ENCODE data around the gene TPST2. TPM values are rescaled to one million over a fixed set of nuclear protein-coding genes. Genes with fewer than 3 reads are reported as not detected.
"Not testable (repeated sequence)": the region's sequence is repeated elsewhere in the genome, so short reads cannot be mapped to it uniquely, and the experiment has no call there.

Gene TPST2
- total RNA-seq, 1 experiment from 2014 or later: 55.9 TPM

GRCh38 chr22:26613753-26614152, 23.8 kb upstream of the TPST2 start:
- in situ Hi-C loops (cut with HindIII; ENCODE audit: low sequenced_read_pairs); DNase-seq (ENCODE audit: low spot score): not testable (repeated sequence)

GRCh38 chr22:26612652-26613051, 22.7 kb upstream of the TPST2 start:
- in situ Hi-C loops (cut with HindIII; ENCODE audit: low sequenced_read_pairs): no loop called here
- no peak for DNase-seq (ENCODE audit: low spot score)

- no peak for DNase-seq (ENCODE audit: low spot score)
- in situ Hi-C loops (cut with HindIII; ENCODE audit: low sequenced_read_pairs): no loop called here
Measured at GRCh38 chr22:26610996-26611395, 21.1 kb upstream of the TPST2 start.

GRCh38 chr22:26610072-26610958, 20.4 kb upstream of the TPST2 start:
- in situ Hi-C loops (cut with HindIII; ENCODE audit: low sequenced_read_pairs): no loop called here
- DNase-seq (ENCODE audit: low spot score): no peak

GRCh38 chr22:26609287-26609686, 19.4 kb upstream of the TPST2 start:
- in situ Hi-C loops (cut with HindIII; ENCODE audit: low sequenced_read_pairs): no loop called here

GRCh38 chr22:26608129-26608528, 18.2 kb upstream of the TPST2 start:
- in situ Hi-C loops (cut with HindIII; ENCODE audit: low sequenced_read_pairs): no loop called here
- no peak for DNase-seq (ENCODE audit: low spot score)

More at GRCh38 chr22:26609287-26609686, 19.4 kb upstream of the TPST2 start:
- no peak for DNase-seq (ENCODE audit: low spot score)

- no peak for DNase-seq (ENCODE audit: low spot score)
- in situ Hi-C loops (cut with HindIII; ENCODE audit: low sequenced_read_pairs): no loop called here
Measured at GRCh38 chr22:26606611-26607010, 16.7 kb upstream of the TPST2 start.

- no peak for DNase-seq (ENCODE audit: low spot score)
- in situ Hi-C loops (cut with HindIII; ENCODE audit: low sequenced_read_pairs): no loop called here
Measured at GRCh38 chr22:26604368-26604767, 14.4 kb upstream of the TPST2 start.

- DNase-seq (ENCODE audit: low spot score): no peak
- in situ Hi-C loops (cut with HindIII; ENCODE audit: low sequenced_read_pairs): no loop called here
Measured at GRCh38 chr22:26602127-26602526, 12.2 kb upstream of the TPST2 start.

- in situ Hi-C loops (cut with HindIII; ENCODE audit: low sequenced_read_pairs): no loop called here
- DNase-seq (ENCODE audit: low spot score): no peak
Measured at GRCh38 chr22:26601726-26602125, 11.8 kb upstream of the TPST2 start.

GRCh38 chr22:26599505-26599904, 9.6 kb upstream of the TPST2 start:
- no peak for DNase-seq (ENCODE audit: low spot score)
- in situ Hi-C loops (cut with HindIII; ENCODE audit: low sequenced_read_pairs): no loop called here

- DNase-seq (ENCODE audit: low spot score): no peak
- in situ Hi-C loops (cut with HindIII; ENCODE audit: low sequenced_read_pairs): no loop called here
Measured at GRCh38 chr22:26597480-26597879, 7.5 kb upstream of the TPST2 start.

- no peak for DNase-seq (ENCODE audit: low spot score)
- in situ Hi-C loops (cut with HindIII; ENCODE audit: low sequenced_read_pairs): no loop called here
Measured at GRCh38 chr22:26597026-26597425, 7.1 kb upstream of the TPST2 start.

- in situ Hi-C loops (cut with HindIII; ENCODE audit: low sequenced_read_pairs): no loop called here
- DNase-seq (ENCODE audit: low spot score): no peak
Measured at GRCh38 chr22:26593763-26594162, 3.8 kb upstream of the TPST2 start.

GRCh38 chr22:26592421-26592891, 2.5 kb upstream of the TPST2 start:
- DNase-seq (ENCODE audit: low spot score): no peak
- in situ Hi-C loops (cut with HindIII; ENCODE audit: low sequenced_read_pairs): no loop called here

- in situ Hi-C loops (cut with HindIII; ENCODE audit: low sequenced_read_pairs): no loop called here
Measured at GRCh38 chr22:26589367-26589844, 526 bp downstream of the TPST2 start.

GRCh38 chr22:26588729-26589366, 1.1 kb downstream of the TPST2 start:
- in situ Hi-C loops (cut with HindIII; ENCODE audit: low sequenced_read_pairs): no loop called here
- no peak for DNase-seq (ENCODE audit: low spot score)

More at GRCh38 chr22:26589367-26589844, 526 bp downstream of the TPST2 start:
- no peak for DNase-seq (ENCODE audit: low spot score)

- no peak for DNase-seq (ENCODE audit: low spot score)
- in situ Hi-C loops (cut with HindIII; ENCODE audit: low sequenced_read_pairs): no loop called here
Measured at GRCh38 chr22:26587991-26588613, 1.8 kb downstream of the TPST2 start.

- in situ Hi-C loops (cut with HindIII; ENCODE audit: low sequenced_read_pairs): no loop called here
Measured at GRCh38 chr22:26586556-26587325, 3.2 kb downstream of the TPST2 start.

More at GRCh38 chr22:26586556-26587325, 3.2 kb downstream of the TPST2 start:
- DNase-seq (ENCODE audit: low spot score): no peak
